ENCODE data around the gene LATS1.

DNA sequence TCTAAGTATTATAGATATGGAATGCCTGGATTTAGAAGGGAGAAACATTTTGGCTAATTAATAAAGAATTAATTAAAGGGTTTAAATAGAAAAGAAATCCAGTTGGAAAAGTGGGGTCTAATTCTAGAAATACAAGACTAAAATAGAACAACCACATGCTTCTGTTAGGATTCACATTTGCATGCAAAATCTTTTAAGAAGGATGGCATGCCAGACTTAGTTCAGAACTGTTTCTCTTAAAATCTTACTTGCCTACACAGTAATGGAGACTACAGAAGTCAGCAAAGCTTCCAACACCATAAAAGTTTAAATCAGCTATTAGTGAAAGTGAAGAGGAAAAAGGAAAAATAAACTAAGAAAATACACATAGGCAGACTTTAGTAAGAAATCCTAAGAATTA, 36.7 kb downstream of the LATS1 start:
- TF ChIP-seq POLR2AphosphoS5 (IDR thresholded peaks at IDR 0.05; ENCODE audit: borderline replicate concordance, low read depth, low read length) = no peak
- no peak for TF ChIP-seq EZH2 (IDR thresholded peaks at IDR 0.05)

Measured in SK-N-MC (cell line).